GM18508 (cell line): ENCODE results near the gene HLTF.
A peak's percentile ranks its signal among the peaks of the same experiment; 100 is the strongest.
"Not testable (repeated sequence)": the region's sequence is repeated elsewhere in the genome, so short reads cannot be mapped to it uniquely, and the experiment has no call there.

Experiments used
- ATAC-seq: cut with Tn5 transposase; IDR thresholded peaks from one replicate; pipeline ENCODE4 v1.9.1; 2021; ENCODE audit warnings: moderate number of reproducible peaks; ENCODE audit not compliant: insufficient read depth, unreplicated experiment

Gene HLTF, protein sequence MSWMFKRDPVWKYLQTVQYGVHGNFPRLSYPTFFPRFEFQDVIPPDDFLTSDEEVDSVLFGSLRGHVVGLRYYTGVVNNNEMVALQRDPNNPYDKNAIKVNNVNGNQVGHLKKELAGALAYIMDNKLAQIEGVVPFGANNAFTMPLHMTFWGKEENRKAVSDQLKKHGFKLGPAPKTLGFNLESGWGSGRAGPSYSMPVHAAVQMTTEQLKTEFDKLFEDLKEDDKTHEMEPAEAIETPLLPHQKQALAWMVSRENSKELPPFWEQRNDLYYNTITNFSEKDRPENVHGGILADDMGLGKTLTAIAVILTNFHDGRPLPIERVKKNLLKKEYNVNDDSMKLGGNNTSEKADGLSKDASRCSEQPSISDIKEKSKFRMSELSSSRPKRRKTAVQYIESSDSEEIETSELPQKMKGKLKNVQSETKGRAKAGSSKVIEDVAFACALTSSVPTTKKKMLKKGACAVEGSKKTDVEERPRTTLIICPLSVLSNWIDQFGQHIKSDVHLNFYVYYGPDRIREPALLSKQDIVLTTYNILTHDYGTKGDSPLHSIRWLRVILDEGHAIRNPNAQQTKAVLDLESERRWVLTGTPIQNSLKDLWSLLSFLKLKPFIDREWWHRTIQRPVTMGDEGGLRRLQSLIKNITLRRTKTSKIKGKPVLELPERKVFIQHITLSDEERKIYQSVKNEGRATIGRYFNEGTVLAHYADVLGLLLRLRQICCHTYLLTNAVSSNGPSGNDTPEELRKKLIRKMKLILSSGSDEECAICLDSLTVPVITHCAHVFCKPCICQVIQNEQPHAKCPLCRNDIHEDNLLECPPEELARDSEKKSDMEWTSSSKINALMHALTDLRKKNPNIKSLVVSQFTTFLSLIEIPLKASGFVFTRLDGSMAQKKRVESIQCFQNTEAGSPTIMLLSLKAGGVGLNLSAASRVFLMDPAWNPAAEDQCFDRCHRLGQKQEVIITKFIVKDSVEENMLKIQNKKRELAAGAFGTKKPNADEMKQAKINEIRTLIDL

DNA sequence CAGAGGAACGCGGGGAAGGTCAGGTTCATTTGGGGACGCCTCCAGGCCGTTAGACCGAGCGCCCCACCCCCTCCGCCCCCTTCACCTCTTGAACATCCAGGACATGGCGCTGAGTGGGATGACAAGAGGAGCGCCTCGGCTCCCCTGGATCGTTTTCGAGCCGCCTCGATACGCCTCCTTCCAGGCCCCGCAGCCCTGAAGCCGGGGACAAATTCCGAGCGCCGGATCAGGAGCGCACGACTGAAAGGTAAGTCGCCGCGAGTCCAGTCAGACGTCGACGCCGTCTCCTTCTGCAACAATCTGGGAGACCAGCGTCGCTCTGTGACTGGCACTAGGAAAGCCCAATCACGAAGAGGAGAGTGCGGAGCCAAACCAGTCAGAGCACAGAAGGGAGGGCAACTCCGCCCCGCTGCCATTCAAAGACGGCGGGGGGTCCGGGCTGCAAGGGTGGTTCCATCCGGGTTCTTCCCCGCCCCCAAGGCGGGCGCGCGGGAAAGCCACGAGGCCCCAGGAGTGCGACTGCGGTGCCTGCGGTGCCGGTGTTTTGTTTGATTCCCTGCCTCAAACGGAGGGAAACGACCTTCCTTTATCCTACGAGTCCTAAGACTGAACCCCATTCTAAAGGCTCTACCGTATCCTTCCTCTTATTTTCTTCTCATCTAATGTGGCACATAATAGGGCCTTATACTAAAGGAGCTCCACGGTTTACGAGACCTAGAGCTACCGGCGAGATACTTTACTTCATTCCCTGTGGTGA lies at the start of gene HLTF:
TSS of gene HLTF (minus strand) at position 302 of the 757 bp plus-strand sequence. CDS start at position 105, 197 bp downstream.
- peak; percentile 98 for ATAC-seq

DNA sequence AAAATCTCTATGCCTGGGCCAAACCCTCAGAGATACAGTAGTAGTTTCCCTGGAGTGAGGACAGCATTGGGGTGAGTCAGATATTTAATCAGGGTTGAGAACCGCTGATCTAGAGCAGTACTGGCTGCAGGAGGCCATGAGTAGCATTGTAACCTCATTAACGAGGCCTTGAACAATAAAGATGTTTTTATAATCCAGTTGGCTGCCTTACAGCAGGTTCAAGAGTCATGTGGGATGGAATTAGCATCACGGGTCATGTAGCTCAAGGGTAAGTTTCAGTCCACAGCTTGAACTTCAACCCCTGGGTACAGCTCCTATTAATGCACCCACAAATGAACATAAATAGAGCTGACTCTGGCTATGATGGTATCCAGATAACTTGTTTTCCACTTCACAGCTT lies 48.2 kb upstream of the HLTF start:
- no peak for ATAC-seq

DNA sequence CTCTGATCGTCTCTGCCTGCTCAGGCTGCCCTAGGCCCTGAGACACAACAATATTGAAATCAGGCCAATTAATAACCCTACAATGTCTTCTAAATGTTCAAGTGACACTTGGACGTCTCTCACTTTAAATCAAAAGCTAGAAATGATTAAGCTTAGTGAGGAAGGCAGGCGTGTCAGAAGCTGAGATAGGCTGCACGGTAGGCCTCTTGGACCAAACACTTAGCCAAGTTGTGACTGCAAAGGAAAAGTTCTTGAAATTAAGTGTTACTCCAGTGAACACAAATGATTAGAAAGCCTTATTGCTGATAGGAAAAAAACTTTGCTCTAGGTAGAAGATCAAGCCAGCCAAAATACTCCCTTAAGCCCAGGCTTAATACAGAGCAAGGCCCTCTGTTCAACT lies 45.3 kb upstream of the HLTF start:
- no peak for ATAC-seq

DNA sequence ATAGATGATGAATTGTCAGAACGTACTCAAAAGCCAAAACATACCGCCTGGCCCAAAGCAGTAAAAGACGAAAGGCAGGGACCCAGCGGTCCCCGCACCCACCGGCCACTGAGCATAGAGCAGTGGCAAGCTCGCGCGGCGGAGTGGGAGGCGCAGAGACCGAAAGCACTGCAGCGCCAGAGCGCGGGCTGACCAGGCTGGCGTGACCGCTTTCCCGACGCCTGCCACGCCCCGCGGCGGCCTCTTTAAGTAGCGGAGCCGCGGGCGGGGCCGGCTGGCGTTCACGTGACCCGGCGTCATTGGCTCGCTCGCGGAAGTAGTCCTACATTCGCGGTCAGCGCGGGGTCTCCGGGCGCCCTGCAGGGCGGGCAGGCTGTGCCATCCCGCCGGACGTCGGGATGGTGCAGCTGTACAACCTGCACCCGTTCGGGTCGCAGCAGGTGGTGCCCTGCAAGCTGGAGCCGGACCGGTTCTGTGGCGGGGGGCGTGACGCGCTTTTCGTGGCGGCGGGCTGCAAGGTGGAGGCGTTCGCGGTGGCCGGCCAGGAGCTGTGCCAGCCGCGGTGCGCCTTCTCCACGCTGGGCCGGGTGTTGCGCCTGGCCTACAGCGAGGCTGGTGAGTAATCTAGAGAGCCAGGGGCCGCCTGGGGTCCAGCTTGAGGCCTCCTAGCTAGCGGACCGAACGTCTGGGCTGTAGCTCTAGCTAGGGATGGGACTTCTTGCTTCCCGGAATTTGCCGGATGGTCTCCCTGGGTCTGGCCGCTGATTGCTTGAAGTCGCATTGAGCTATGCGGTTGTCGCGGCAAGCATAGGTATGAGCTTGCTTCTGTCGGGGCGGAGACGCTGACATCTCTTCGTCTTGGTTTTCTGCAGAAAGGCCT lies 43.2 kb upstream of the HLTF start, which contains the start of gene HPS3:
TSS of gene HPS3 (plus strand) at position 313 of the 880 bp plus-strand sequence. CDS start at position 399, 86 bp downstream.
- ATAC-seq, result peak; percentile 63

DNA sequence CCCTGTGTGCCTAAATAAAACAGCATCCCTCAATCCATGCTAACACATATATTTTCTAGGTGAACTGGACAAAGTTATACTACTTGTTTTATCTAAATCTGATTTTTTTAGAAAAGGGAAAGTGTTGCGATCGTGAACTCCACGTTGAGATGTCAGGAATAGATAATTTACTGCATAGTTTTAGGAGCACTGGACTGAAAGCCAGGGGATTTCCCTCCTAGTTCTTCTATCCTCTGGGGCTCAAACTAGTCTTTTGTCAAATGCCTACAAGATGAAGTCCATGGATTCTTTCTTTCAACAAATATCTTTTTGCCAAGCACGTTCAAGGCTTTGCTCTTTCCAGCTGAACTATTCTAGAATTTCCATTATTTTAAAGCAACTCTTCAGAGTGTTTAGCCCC lies 42.5 kb upstream of the HLTF start:
- no peak for ATAC-seq

DNA sequence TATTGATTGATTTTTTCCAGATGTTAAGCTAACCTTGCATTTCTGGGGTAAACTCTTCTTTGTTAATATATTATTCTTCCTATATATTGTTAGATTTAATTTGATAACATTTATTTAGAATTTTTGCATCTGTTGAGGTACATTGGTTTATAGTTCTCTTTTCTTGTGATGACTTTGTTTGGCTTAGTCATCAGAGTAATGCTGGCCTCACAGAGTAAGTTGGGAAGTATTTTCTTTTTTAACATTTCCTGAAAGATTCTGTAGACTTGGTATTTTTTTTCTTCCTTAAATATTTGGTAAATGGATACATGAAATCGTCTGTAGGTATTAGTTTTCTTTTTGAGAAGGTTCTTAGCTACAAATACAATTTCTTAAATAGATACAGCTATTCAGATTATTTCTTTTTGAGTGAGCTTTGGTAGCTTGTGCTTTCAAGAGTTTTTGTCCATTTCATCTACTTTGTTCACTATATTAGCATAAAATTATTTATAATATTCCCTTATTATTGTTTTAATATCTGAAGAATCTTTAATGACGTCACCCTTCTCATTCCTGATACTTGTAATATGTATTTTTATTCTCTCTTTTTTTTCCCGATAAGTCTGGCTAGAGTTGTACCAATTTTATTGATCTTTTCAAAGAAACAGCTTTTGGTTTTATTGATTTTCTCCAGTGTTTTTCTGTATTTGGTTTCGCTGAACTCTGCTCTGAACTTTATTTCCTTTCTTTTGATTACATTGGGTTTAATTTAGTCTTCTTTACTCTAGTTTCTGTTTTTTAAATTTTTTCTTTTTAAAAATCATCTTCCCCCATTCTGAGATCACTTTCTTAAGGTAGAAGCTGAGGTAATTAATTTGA lies 36.6 kb upstream of the HLTF start:
- no peak for ATAC-seq

DNA sequence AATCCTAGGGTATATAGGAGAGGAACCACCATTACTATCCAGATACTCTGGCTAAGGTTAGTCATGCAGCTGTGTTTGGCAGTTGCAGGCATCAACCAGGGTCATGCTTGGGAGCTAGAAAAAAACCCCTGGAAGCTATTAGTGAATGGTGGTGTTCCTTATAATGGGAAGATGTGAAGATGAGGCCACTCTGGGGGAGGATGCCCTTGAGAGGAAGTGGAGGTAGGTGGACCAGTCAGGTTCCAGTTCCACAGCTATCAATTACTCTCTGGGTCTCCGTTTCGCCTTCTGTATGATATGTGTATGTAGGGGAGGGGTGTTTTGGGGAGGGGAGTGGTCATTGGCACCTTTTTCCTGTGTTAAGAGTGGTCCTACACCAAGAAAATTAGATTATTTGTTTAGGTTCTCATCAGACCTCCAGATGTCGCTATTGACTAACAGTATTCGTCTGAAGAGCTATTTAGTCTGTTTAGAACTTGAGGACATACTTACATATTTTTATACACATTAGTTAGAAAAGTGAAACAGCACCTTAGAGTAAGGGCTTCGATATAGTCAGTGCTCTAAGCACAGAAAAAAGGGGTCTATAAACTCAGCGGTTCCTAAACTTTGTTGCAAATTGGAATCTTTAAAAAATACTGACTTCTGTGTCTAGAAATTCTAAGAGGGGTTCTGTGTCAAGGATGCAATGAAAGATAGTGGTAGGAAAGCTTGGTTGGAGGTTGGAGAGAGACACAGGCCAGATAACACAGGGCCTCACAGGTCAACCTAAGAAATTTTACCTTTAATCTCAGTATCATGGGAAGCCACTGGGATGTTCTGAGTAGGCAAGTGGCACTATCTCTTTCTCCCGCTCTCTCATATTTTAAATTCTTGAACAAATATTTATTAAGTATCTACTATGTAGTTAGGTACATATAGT lies 34.0 kb upstream of the HLTF start:
- ATAC-seq, result no peak

DNA sequence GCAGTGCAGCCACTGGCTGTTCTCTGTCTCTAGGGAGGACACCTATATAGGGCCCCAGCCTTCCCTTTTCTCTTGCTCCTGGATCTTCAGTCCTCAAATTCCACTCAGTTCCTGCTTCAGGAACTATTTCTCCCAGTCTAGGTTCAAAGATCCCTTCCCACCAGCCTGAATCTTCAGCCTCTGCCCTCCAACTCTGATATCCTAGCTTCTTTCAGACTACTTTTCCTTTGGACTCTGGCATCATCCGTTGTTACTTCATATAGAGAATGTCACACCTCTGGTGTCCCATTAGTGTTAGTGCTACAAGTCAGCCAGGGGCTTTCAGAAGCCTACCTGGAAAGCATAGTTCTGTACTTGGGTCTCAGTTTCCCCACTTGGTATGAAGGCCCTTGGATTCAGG lies 33.1 kb upstream of the HLTF start:
- ATAC-seq, result no peak

DNA sequence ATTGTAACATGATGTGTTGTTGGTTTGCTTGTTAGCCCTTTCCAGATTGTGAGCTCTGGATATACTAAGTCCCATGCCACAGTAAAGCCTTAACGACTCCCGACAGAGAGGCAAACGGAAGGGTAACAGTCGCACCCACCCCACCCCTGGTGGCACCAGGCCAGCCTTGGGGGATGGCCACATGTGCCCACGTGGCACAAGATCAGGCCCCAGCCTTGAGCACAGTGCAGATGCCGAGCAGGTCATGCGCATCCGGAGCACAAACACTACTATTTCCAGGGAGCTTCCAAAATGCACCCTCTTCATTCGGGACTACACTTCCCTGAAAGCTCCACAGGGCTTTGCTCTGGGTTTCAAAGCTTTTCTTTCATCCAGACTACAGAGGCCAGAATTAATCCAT lies 32.4 kb upstream of the HLTF start:
- no peak for ATAC-seq

DNA sequence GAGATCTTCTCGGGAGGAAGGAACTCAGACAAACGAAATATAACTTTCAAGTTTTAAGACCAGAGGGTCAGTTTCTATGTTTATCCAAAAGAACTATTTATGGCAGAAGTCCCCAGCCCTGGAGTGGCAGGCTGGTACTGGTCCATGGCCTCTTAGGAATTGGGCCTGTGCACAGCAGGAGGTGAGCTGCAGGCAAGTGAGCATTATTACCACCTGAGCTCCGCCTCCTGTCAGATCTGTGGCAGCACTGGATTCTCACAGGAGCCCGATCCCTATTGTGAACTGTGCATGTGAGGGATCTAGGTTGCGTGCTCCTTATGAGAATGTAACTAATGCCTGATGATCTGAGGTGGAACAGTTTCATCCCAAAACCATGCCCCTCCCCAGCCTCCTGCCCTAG lies 28.8 kb upstream of the HLTF start:
- ATAC-seq, result no peak

DNA sequence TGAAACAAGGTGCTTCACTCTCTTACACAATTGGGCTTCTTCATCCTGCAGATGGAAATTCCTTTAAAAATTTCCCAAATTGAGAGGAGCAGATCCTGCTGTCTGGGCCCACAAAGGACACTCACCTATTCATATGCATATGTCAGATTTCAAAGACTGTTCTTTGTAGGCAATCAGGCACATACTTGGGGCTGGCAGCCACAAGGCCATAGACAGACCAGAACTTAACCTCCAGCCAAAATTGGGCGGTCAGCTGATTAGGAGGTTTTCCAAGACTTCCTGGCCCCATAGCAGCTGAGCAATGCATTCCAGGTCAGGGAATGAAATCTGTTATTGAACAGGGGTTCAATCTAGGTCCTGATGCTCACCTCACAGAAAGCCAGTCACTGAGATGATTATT lies 28.1 kb upstream of the HLTF start:
- no peak for ATAC-seq

DNA sequence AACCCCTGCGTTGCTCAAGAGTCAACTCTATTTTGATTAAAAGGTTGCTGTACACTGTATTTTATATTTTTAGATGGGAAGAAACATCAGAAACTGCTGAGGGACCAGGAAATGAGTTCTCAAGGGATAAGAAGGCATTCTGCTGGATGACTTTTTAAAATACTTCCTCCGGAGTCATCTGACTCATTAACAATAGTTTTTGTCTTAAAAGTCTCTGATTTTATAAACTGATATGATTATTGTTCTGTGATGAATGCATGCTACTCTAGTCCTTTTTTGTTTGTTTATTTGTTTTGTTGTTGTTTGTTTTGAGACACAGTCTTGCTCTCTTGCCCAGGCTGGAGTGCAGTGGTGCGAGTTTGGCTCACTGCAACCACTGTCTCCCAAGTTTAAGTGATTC lies 18.2 kb upstream of the HLTF start:
- no peak for ATAC-seq

DNA sequence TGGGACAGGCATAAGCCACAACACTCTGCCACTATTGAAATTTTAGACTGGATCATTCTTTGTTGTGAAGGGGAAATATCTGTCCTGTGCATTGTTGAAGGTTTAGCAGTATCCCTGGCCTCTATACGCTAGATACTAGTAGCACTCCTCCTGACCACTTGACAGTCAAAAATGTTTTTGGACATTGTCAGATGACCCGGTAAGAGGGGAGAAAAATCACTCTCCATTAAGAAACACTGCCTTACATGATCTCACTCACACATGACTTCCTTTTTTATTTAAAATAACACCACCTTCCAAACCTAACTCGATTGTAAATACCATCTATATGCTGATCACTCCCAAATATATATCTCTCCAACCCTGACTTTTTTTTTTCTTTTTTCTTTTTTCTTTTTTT lies 15.3 kb upstream of the HLTF start:
- ATAC-seq, result no peak

DNA sequence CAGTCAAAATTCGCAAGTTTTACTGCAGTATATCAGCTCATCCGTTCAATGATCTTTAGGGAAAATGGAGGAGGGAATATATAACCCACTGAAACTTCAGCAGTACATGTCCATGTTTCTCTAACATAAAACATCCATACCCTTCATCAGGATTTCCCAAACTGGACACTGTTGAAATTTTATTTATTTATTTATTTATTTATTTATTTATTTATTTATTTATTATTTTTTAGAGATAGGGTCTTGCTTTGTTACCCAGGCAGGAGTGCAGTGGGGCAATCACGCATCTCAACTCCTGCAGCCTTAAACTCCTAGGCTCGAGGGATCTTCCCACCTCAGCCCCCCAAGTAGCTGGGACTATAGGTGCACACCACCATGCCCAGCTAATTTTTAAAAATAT lies 14.8 kb upstream of the HLTF start:
- no peak for ATAC-seq

DNA sequence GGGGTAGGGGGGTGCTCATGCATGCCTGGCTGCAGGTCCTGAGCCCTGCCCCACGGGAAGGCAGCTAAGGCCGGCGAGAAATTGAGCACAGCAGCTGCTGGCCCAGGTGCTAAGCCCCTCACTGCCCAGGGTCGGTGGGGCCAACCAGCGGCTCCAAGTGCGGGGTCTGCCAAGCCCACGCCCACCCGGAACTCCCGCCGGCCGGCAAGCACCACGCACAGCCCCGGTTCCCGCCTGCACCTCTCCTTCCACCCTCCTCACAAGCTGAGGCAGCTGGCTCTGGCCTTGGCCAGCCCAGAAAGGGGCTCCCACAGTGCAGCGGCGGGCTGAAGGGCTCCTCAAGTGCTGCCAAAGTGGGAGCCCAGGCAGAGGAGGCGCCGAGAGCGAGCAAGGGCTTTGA lies 11.7 kb upstream of the HLTF start:
- ATAC-seq, result not testable (repeated sequence)

DNA sequence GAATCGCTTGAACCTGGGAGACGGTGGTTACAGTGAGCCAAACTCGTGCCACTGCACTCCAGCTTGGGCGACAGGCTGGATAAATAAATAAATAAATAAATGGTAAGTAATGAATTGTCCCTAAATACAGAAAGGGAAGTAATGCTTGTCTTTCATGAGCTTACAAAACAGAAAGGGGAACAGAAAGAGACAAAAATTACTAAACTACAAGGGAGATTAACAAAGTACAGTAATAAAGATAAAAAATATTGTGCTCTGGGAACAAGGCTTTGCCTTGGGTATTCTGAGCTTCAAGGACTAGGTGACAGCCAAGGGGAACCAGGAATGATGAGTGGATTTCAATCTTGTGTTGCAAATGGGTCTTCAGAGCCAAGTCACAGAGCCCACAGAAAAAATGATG lies 9.2 kb upstream of the HLTF start:
- no peak for ATAC-seq

DNA sequence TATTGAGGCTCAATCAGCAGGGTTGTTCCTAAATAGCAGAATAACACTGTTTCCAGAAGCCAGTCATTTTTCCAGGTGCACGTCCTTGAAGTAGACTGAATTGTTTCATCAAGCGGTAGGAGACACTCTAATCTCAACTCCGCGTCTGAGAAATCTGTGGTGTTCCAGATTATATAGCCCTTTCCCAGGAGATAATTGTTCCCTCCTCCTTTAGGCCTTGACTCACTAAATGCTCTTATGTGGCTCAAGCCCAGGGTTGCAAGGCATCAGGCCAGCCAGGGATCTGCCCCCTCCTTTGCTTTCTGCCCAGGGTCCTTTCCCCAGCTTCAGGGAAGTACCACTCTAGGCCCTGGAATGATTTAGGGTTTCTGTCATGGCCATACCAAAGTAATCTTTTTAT lies 5.7 kb upstream of the HLTF start:
- ATAC-seq, result no peak

DNA sequence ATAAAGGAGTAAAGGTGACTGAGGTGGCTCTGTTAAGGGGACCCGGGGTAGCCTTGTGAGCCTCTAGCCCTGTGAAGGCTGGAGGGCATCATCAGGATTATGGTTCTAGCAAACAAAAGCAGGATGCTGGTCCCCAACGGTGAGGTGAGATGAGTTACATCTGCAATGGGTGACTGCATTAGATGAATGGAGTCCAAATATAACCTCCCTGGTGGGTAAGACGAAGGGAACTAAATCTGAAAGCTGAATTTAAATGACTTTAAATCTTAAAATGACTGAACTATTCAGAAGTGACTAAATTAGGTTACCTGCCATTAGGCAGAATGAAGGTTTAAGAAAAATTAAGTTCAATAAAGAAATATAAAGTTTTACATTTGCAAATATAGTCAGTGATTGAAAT lies 4.6 kb upstream of the HLTF start:
- no peak for ATAC-seq
